GM23338 (cell line): ENCODE data around the gene ERI3. TPM values are rescaled to one million over a fixed set of nuclear protein-coding genes. Genes with fewer than 3 reads are reported as not detected.

Experiments
- ATAC-seq: fragments of 200-7000 bp; cut with Tn5 transposase; 3 replicates; pipeline ENCODE4 v1.9.1; 2020
- DNase-seq: peaks from one replicate; pipeline ENCODE4 v3.0.0-alpha.2; 2015; ENCODE audit warnings: low spot score
- H2AFZ ChIP-seq: fragments of 200-600 bp; sonication (generic); 2 replicates; pipeline ENCODE4 v1.8.0; 2016; ENCODE audit warnings: antibody characterized with exemption, mild to moderate bottlenecking, moderate library complexity
- H3F3A ChIP-seq: fragments of 200-600 bp; sonication (generic); replicated peaks from 2 replicates; pipeline ENCODE4 v1.8.0; 2017; ENCODE audit warnings: antibody characterized with exemption, mixed run types, low read depth
- H3K27ac ChIP-seq: fragments of 200-600 bp; sonication (generic); 2 replicates; pipeline ENCODE4 v1.6.1; 2016; ENCODE audit warnings: low read depth
- H3K27me3 ChIP-seq: fragments of 200-600 bp; sonication (generic); 2 replicates; pipeline ENCODE4 v1.8.0; 2016; ENCODE audit warnings: mild to moderate bottlenecking, mixed run types, moderate library complexity; ENCODE audit not compliant: insufficient read depth
- H3K36me3 ChIP-seq: fragments of 200-600 bp; sonication (generic); 2 replicates; pipeline ENCODE4 v1.8.0; 2016; ENCODE audit warnings: mild to moderate bottlenecking; ENCODE audit not compliant: insufficient read depth
- H3K4me1 ChIP-seq: fragments of 200-600 bp; sonication (generic); 2 replicates; pipeline ENCODE4 v1.8.0; 2016; ENCODE audit warnings: mild to moderate bottlenecking, moderate library complexity; ENCODE audit not compliant: insufficient read depth
- H3K4me2 ChIP-seq: fragments of 200-600 bp; sonication (generic); 2 replicates; pipeline ENCODE4 v1.7.1; 2017; ENCODE audit warnings: mixed run types
- H3K4me3 ChIP-seq: fragments of 200-600 bp; sonication (generic); 2 replicates; pipeline ENCODE4 v1.6.1; 2016; ENCODE audit warnings: mixed run types
- H3K79me2 ChIP-seq: fragments of 200-600 bp; sonication (generic); replicated peaks from 2 replicates; pipeline ENCODE4 v1.8.0; 2017; ENCODE audit warnings: mild to moderate bottlenecking; ENCODE audit not compliant: insufficient read depth
- H3K9me2 ChIP-seq: fragments of 200-600 bp; sonication (generic); 2 replicates; pipeline ENCODE4 v1.8.0; 2017; ENCODE audit not compliant: insufficient read depth
- H4K20me1 ChIP-seq: fragments of 200-600 bp; sonication (generic); replicated peaks from 2 replicates; pipeline ENCODE4 v1.8.0; 2017; ENCODE audit warnings: mild to moderate bottlenecking; ENCODE audit not compliant: insufficient read depth
- H3K27ac Mint-ChIP-seq: 2 replicates; pipeline ENCODE4 v1.8.0; 2020; ENCODE audit warnings: inconsistent platforms, mild to moderate bottlenecking, moderate library complexity, mixed read lengths
- H3K27me3 Mint-ChIP-seq: 3 replicates; pipeline ENCODE4 v1.8.0; 2022; ENCODE audit warnings: low read depth, mild to moderate bottlenecking, moderate library complexity, mixed read lengths, inconsistent platforms; ENCODE audit not compliant: insufficient read depth, poor library complexity
- H3K36me3 Mint-ChIP-seq: 3 replicates; pipeline ENCODE4 v1.8.0; 2021; ENCODE audit warnings: low read depth, mild to moderate bottlenecking, inconsistent platforms, moderate library complexity, mixed read lengths
- H3K4me1 Mint-ChIP-seq: 3 replicates; pipeline ENCODE4 v1.8.0; 2020; ENCODE audit warnings: mild to moderate bottlenecking, inconsistent platforms, mixed read lengths
- H3K4me3 Mint-ChIP-seq: 3 replicates; pipeline ENCODE4 v1.8.0; 2021; ENCODE audit warnings: moderate library complexity, mild to moderate bottlenecking, inconsistent platforms, mixed read lengths
- H3K9me3 Mint-ChIP-seq: 3 replicates; pipeline ENCODE4 v1.8.0; 2020; ENCODE audit warnings: moderate library complexity, mild to moderate bottlenecking, inconsistent platforms, mixed read lengths
- CREB1 ChIP-seq: fragments of 250-450 bp; sonication (Bioruptor Pico); IDR thresholded peaks from 2 replicates; pipeline ENCODE4 v1.5.0; 2020; ENCODE audit warnings: low read depth, mild to moderate bottlenecking, moderate library complexity
- EZH2 ChIP-seq: fragments of 200-600 bp; sonication (generic); IDR thresholded peaks from one replicate; pipeline ENCODE4 v1.8.0; 2017; ENCODE audit warnings: antibody characterized with exemption, mild to moderate bottlenecking, low read depth; ENCODE audit not compliant: unreplicated experiment
- JUNB ChIP-seq: IDR thresholded peaks from one replicate; pipeline ENCODE4 v1.6.1; 2016; ENCODE audit warnings: antibody characterized with exemption; ENCODE audit not compliant: unreplicated experiment
- NANOG ChIP-seq: IDR thresholded peaks from 2 replicates; pipeline ENCODE4 v1.6.1; 2016; ENCODE audit warnings: antibody characterized with exemption, borderline replicate concordance
- POLR2AphosphoS5 ChIP-seq: IDR thresholded peaks from 2 replicates; pipeline ENCODE4 v1.6.1; 2016; ENCODE audit warnings: antibody characterized with exemption, low read depth
- STAT1 ChIP-seq: IDR thresholded peaks from one replicate; pipeline ENCODE4 v1.6.1; 2016; ENCODE audit warnings: antibody characterized with exemption; ENCODE audit not compliant: unreplicated experiment
- ZNF114 ChIP-seq: fragments of 250-450 bp; sonication (Bioruptor Pico); IDR thresholded peaks from 2 replicates; pipeline ENCODE4 v1.5.0; 2020; ENCODE audit warnings: mild to moderate bottlenecking, moderate library complexity
- ZNF331 ChIP-seq: fragments of 250-450 bp; sonication (Bioruptor Pico); IDR thresholded peaks from 2 replicates; pipeline ENCODE4 v1.5.0; 2020; ENCODE audit warnings: low read depth, mild to moderate bottlenecking, moderate library complexity
- polyA plus RNA-seq: library from polyadenylated mRNA; unstranded; fragments of >200 nt; fragmentation: Nextera tagmentation; extraction: Ambion mirVana; gene quantifications from 2 replicates; pipeline ENCODE4 v1.2.1, GENCODE V29; 2016
- total RNA-seq: library from RNA; depleted of rRNA; stranded (reverse); fragments of >200 nt; shearing (Covaris generic); gene quantifications from 2 replicates; pipeline ENCODE4 v1.2.3, GENCODE V29; 2014
- TF ChIP-seq, protein P1 (sequence below): IDR thresholded peaks from 2 replicates; pipeline ENCODE4 v1.6.1; 2016; ENCODE audit warnings: antibody characterized with exemption
- TF ChIP-seq, protein P2 (sequence below): fragments of 250-450 bp; sonication (Bioruptor Pico); IDR thresholded peaks from 2 replicates; pipeline ENCODE4 v1.5.0; 2020; ENCODE audit warnings: mild to moderate bottlenecking, moderate library complexity
- TF ChIP-seq, protein P3 (sequence below), 2 experiments: fragments of 200-600 bp in 1 of 2; sonication (generic) in 1 of 2; conservative IDR thresholded peaks; 2 replicates each; pipeline versions ENCODE4 v1.5.1 to v1.6.1; 2016 to 2017; ENCODE audit warnings: antibody characterized with exemption in 2 of 2, low read depth in 2 of 2, mild to moderate bottlenecking in 2 of 2, moderate library complexity in 1 of 2
- TF ChIP-seq, protein P4 (sequence below): IDR thresholded peaks from one replicate; pipeline ENCODE4 v1.6.1; 2018; ENCODE audit warnings: antibody characterized with exemption; ENCODE audit not compliant: unreplicated experiment

The ERI3 gene
- total and polyA plus RNA-seq, 2 experiments from 2014 or later: 63.0 to 70.1 TPM

DNA sequence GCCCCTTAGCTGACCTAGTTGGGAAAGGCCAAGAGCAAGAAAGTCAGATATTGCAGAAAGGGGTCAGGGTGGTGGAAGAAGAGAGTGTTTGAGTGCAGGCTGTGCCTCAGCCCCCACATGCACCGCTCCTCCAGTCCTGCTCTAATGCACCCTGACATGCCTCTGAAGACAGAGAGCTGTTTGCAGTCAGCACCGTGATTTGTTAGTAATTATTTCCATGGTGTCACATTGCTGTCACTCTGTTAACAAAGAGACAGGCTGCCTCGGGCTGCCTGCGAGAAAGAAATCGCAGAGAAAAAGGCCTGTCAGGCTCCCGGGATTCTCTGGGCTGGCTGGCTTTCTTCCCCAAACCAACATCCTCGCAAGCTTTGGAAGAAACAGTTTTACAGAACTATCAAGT lies 58.3 kb downstream of the ERI3 start (continued):
- TF ChIP-seq ZNF331 (CRISPR knock-in tag): no peak
- TF ChIP-seq, protein P1, sequence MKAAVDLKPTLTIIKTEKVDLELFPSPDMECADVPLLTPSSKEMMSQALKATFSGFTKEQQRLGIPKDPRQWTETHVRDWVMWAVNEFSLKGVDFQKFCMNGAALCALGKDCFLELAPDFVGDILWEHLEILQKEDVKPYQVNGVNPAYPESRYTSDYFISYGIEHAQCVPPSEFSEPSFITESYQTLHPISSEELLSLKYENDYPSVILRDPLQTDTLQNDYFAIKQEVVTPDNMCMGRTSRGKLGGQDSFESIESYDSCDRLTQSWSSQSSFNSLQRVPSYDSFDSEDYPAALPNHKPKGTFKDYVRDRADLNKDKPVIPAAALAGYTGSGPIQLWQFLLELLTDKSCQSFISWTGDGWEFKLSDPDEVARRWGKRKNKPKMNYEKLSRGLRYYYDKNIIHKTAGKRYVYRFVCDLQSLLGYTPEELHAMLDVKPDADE: no peak
- no peak for TF ChIP-seq ZNF114 (CRISPR knock-in tag)
- TF ChIP-seq, protein P2, sequence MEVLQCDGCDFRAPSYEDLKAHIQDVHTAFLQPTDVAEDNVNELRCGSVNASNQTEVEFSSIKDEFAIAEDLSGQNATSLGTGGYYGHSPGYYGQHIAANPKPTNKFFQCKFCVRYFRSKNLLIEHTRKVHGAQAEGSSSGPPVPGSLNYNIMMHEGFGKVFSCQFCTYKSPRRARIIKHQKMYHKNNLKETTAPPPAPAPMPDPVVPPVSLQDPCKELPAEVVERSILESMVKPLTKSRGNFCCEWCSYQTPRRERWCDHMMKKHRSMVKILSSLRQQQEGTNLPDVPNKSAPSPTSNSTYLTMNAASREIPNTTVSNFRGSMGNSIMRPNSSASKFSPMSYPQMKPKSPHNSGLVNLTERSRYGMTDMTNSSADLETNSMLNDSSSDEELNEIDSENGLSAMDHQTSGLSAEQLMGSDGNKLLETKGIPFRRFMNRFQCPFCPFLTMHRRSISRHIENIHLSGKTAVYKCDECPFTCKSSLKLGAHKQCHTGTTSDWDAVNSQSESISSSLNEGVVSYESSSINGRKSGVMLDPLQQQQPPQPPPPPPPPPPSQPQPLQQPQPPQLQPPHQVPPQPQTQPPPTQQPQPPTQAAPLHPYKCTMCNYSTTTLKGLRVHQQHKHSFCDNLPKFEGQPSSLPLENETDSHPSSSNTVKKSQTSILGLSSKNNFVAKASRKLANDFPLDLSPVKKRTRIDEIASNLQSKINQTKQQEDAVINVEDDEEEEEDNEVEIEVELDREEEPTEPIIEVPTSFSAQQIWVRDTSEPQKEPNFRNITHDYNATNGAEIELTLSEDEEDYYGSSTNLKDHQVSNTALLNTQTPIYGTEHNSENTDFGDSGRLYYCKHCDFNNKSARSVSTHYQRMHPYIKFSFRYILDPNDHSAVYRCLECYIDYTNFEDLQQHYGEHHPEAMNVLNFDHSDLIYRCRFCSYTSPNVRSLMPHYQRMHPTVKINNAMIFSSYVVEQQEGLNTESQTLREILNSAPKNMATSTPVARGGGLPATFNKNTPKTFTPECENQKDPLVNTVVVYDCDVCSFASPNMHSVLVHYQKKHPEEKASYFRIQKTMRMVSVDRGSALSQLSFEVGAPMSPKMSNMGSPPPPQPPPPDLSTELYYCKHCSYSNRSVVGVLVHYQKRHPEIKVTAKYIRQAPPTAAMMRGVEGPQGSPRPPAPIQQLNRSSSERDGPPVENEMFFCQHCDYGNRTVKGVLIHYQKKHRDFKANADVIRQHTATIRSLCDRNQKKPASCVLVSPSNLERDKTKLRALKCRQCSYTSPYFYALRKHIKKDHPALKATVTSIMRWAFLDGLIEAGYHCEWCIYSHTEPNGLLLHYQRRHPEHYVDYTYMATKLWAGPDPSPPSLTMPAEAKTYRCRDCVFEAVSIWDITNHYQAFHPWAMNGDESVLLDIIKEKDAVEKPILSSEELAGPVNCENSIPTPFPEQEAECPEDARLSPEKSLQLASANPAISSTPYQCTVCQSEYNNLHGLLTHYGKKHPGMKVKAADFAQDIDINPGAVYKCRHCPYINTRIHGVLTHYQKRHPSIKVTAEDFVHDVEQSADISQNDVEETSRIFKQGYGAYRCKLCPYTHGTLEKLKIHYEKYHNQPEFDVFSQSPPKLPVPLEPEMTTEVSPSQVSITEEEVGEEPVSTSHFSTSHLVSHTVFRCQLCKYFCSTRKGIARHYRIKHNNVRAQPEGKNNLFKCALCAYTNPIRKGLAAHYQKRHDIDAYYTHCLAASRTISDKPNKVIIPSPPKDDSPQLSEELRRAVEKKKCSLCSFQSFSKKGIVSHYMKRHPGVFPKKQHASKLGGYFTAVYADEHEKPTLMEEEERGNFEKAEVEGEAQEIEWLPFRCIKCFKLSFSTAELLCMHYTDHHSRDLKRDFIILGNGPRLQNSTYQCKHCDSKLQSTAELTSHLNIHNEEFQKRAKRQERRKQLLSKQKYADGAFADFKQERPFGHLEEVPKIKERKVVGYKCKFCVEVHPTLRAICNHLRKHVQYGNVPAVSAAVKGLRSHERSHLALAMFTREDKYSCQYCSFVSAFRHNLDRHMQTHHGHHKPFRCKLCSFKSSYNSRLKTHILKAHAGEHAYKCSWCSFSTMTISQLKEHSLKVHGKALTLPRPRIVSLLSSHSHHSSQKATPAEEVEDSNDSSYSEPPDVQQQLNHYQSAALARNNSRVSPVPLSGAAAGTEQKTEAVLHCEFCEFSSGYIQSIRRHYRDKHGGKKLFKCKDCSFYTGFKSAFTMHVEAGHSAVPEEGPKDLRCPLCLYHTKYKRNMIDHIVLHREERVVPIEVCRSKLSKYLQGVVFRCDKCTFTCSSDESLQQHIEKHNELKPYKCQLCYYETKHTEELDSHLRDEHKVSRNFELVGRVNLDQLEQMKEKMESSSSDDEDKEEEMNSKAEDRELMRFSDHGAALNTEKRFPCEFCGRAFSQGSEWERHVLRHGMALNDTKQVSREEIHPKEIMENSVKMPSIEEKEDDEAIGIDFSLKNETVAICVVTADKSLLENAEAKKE (CRISPR knock-in tag): no peak

DNA sequence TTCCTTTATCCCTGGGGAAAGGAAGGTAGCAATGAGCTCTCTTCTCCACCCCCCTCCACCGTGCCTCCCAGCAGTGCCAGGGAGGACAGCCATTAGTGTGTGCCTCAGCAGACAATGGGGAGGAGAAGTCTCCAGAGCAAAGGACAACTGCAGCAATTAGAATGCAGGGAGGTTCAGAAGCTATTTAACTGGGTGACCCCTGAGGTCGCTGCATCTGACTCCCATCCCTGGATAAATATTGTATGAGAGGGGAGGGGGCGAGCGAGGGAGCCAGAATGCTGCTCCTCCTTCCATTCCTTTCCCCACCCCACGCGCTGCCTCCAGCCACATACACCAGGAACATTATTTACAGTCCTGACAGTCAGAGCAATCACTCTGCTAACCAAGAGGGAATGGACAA lies 59.0 kb downstream of the ERI3 start:
- ATAC-seq (no peak), DNase-seq (no peak)
- Histone ChIP-seq H3K4me2 (no peak overlapping the region), H3F3A (no peaks in the 10 kb centered on the region), H3K4me3 (no peak overlapping the region), H2AFZ (no peak overlapping the region), H3K27me3 (no peaks in the 10 kb centered on the region), H3K36me3 (no peaks in the 10 kb centered on the region), H3K79me2 (no peaks in the 10 kb centered on the region), H3K27ac (no peak overlapping the region), H3K9me2 (no peaks in the 10 kb centered on the region), H3K4me1 (no peaks in the 10 kb centered on the region), H4K20me1 (no peaks in the 10 kb centered on the region; the same call in none of the 2 replicates)
- H3K4me1 Mint-ChIP-seq: peaks cover under 1% of the 10 kb centered on the region; the same call in 2 of the 3 replicates
- H3K4me3 Mint-ChIP-seq: no peak overlapping the region
- H3K27ac Mint-ChIP-seq: no peak overlapping the region
- peaks cover 21% of the 10 kb centered on the region for H3K36me3 Mint-ChIP-seq
- no peaks in the 10 kb centered on the region for H3K9me3 Mint-ChIP-seq
- H3K27me3 Mint-ChIP-seq: peaks cover 4% of the 10 kb centered on the region
- TF ChIP-seq ZNF331 (CRISPR knock-in tag): no peak
- TF ChIP-seq ZNF114 (CRISPR knock-in tag): no peak
- TF ChIP-seq EZH2: no peak
- no peak for TF ChIP-seq JUNB
- no peak for TF ChIP-seq NANOG
- no peak for TF ChIP-seq STAT1
- TF ChIP-seq, protein P1: no peak
- no peak for TF ChIP-seq POLR2AphosphoS5
- TF ChIP-seq, protein P3, sequence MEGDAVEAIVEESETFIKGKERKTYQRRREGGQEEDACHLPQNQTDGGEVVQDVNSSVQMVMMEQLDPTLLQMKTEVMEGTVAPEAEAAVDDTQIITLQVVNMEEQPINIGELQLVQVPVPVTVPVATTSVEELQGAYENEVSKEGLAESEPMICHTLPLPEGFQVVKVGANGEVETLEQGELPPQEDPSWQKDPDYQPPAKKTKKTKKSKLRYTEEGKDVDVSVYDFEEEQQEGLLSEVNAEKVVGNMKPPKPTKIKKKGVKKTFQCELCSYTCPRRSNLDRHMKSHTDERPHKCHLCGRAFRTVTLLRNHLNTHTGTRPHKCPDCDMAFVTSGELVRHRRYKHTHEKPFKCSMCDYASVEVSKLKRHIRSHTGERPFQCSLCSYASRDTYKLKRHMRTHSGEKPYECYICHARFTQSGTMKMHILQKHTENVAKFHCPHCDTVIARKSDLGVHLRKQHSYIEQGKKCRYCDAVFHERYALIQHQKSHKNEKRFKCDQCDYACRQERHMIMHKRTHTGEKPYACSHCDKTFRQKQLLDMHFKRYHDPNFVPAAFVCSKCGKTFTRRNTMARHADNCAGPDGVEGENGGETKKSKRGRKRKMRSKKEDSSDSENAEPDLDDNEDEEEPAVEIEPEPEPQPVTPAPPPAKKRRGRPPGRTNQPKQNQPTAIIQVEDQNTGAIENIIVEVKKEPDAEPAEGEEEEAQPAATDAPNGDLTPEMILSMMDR (conservative IDR thresholded peaks at IDR 0.05; ENCODE audit: low read depth in 2 of 2): no peak
- TF ChIP-seq, protein P4, sequence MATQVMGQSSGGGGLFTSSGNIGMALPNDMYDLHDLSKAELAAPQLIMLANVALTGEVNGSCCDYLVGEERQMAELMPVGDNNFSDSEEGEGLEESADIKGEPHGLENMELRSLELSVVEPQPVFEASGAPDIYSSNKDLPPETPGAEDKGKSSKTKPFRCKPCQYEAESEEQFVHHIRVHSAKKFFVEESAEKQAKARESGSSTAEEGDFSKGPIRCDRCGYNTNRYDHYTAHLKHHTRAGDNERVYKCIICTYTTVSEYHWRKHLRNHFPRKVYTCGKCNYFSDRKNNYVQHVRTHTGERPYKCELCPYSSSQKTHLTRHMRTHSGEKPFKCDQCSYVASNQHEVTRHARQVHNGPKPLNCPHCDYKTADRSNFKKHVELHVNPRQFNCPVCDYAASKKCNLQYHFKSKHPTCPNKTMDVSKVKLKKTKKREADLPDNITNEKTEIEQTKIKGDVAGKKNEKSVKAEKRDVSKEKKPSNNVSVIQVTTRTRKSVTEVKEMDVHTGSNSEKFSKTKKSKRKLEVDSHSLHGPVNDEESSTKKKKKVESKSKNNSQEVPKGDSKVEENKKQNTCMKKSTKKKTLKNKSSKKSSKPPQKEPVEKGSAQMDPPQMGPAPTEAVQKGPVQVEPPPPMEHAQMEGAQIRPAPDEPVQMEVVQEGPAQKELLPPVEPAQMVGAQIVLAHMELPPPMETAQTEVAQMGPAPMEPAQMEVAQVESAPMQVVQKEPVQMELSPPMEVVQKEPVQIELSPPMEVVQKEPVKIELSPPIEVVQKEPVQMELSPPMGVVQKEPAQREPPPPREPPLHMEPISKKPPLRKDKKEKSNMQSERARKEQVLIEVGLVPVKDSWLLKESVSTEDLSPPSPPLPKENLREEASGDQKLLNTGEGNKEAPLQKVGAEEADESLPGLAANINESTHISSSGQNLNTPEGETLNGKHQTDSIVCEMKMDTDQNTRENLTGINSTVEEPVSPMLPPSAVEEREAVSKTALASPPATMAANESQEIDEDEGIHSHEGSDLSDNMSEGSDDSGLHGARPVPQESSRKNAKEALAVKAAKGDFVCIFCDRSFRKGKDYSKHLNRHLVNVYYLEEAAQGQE: no peak
- no peak for TF ChIP-seq CREB1 (CRISPR knock-in tag)
